ENCODE results near the gene ZNF844. TPM values are rescaled to one million over a fixed set of nuclear protein-coding genes. Genes with fewer than 3 reads are reported as not detected.
"Not testable (repeated sequence)": the region's sequence is repeated elsewhere in the genome, so short reads cannot be mapped to it uniquely, and the experiment has no call there.

Gene ZNF844
- total and polyA plus RNA-seq, 3 experiments from 2014 or later = 3.6 to 5.7 (median 5.4) TPM

GRCh38 chr19:12043752-12044422 lies 20.6 kb upstream of the ZNF844 start:
- Mint-ChIP-seq H3K36me3 (peaks cover 6 to 35% (median 25%) of the 10 kb centered on the region in 3 donors), H3K4me3 (no peak overlapping the region), H3K4me1 (no peaks in the 10 kb centered on the region), H3K9me3 (peaks cover 19 to 64% (median 51%) of the 10 kb centered on the region in 5 donors), H3K27me3 (peaks cover 0 to 4% of the 10 kb centered on the region in 2 donors), H3K27ac (no peak overlapping the region)
- Histone ChIP-seq H3K4me3 (ENCODE audit: low read length) (no peak overlapping the region), H3K4me1 (ENCODE audit: insufficient read depth, low read length) (no peaks in the 10 kb centered on the region), H3K27me3 (ENCODE audit: insufficient read depth, low read length, poor library complexity, severe bottlenecking) (no peaks in the 10 kb centered on the region), H3K9me3 (ENCODE audit: low read length) (peaks cover 16% of the 10 kb centered on the region), H3K27ac (ENCODE audit: low read depth, low read length) (no peak overlapping the region), H3K36me3 (ENCODE audit: insufficient read depth, low read length) (no peaks in the 10 kb centered on the region)
- DNase-seq = no peak
- CTCF ChIA-PET = no interaction called here
- POLR2A ChIA-PET = no interaction called here

- Mint-ChIP-seq H3K36me3 (peaks cover 7 to 23% (median 18%) of the 10 kb centered on the region in 3 donors), H3K9me3 (peaks cover 13 to 54% (median 41%) of the 10 kb centered on the region in 5 donors), H3K27ac (no peak overlapping the region), H3K4me3 (no peak overlapping the region), H3K4me1 (peaks cover 8 to 10% (median 9%) of the 10 kb centered on the region in 3 donors), H3K27me3 (peaks cover 8 to 9% of the 10 kb centered on the region in 2 donors)
- Histone ChIP-seq H3K27ac (ENCODE audit: low read depth, low read length) (no peak overlapping the region), H3K4me3 (ENCODE audit: low read length) (no peak overlapping the region), H3K27me3 (ENCODE audit: insufficient read depth, low read length, poor library complexity, severe bottlenecking) (no peaks in the 10 kb centered on the region), H3K9me3 (ENCODE audit: low read length) (peaks cover 12% of the 10 kb centered on the region), H3K4me1 (ENCODE audit: insufficient read depth, low read length) (no peaks in the 10 kb centered on the region), H3K36me3 (ENCODE audit: insufficient read depth, low read length) (no peaks in the 10 kb centered on the region)
- no peak for DNase-seq
- ChIA-PET POLR2A (no interaction called here), CTCF (no interaction called here)
Observed at GRCh38 chr19:12047868-12048267, 16.7 kb upstream of the ZNF844 start.

GRCh38 chr19:12052091-12052496 lies 12.4 kb upstream of the ZNF844 start:
- Histone ChIP-seq H3K36me3 (ENCODE audit: insufficient read depth, low read length) (no peaks in the 10 kb centered on the region), H3K4me3 (ENCODE audit: low read length) (peak overlapping the region; percentile 54), H3K4me1 (ENCODE audit: insufficient read depth, low read length) (no peaks in the 10 kb centered on the region), H3K27me3 (ENCODE audit: insufficient read depth, low read length, poor library complexity, severe bottlenecking) (no peaks in the 10 kb centered on the region), H3K27ac (ENCODE audit: low read depth, low read length) (no peak overlapping the region), H3K9me3 (ENCODE audit: low read length) (no peaks in the 10 kb centered on the region)
- Mint-ChIP-seq H3K27me3 (peaks cover 8 to 20% of the 10 kb centered on the region in 2 donors), H3K27ac (peak overlapping the region in 2 of 8 donors; percentile 47 to 55), H3K4me1 (peaks cover 13 to 17% (median 16%) of the 10 kb centered on the region in 3 donors), H3K4me3 (peak overlapping the region; percentile 61 to 84 (median 80)), H3K36me3 (peaks cover 0 to 7% (median 2%) of the 10 kb centered on the region in 3 donors), H3K9me3 (peaks cover 0 to 25% (median 10%) of the 10 kb centered on the region in 5 donors)
- peak in 1 of 5 donors; percentile 9 for DNase-seq
- CTCF ChIA-PET = interaction anchor here (0.6 to 1.5 kb wide), 4 partner anchors 9 to 254 kb away, joined by 3 read pairs; no protein-coding TSS in a partner anchor
- POLR2A ChIA-PET = no interaction called here

GRCh38 chr19:12052497-12053169 lies 11.9 kb upstream of the ZNF844 start, which contains the start of gene ZNF878:
ZNF878 (minus strand) TSS chr19:12052961; CDS start chr19:12052801, 160 bp downstream.
- ChIA-PET CTCF (interaction anchor here (0.9 to 1.5 kb wide), 3 partner anchors 9 to 255 kb away, joined by 3 read pairs; no protein-coding TSS in a partner anchor), POLR2A (interaction anchor here (0.6 kb wide), 1 partner anchor 13 kb away, joined by 5 read pairs; no protein-coding TSS in a partner anchor)
- Histone ChIP-seq H3K36me3 (ENCODE audit: insufficient read depth, low read length) (no peaks in the 10 kb centered on the region), H3K4me3 (ENCODE audit: low read length) (peak within 1 kb of the TSS; percentile 54), H3K9me3 (ENCODE audit: low read length) (no peaks in the 10 kb centered on the region), H3K4me1 (ENCODE audit: insufficient read depth, low read length) (no peaks in the 10 kb centered on the region), H3K27ac (ENCODE audit: low read depth, low read length) (no peak within 1 kb of the TSS), H3K27me3 (ENCODE audit: insufficient read depth, low read length, poor library complexity, severe bottlenecking) (no peaks in the 10 kb centered on the region)
- Mint-ChIP-seq H3K4me1 (peaks cover 13 to 17% (median 16%) of the 10 kb centered on the region in 3 donors), H3K9me3 (peaks cover 0 to 24% (median 7%) of the 10 kb centered on the region in 5 donors), H3K27me3 (peaks cover 9 to 19% of the 10 kb centered on the region in 2 donors), H3K4me3 (peak within 1 kb of the TSS; percentile 84 to 90 (median 86)), H3K36me3 (peaks cover 0 to 4% (median 2%) of the 10 kb centered on the region in 3 donors), H3K27ac (peak within 1 kb of the TSS in 4 of 8 donors; percentile 15 to 75 (median 44))
- peak; percentile 12 to 54 (median 35) for DNase-seq

GRCh38 chr19:12055784-12056183 lies 8.7 kb upstream of the ZNF844 start:
- Histone ChIP-seq H3K27ac (ENCODE audit: low read depth, low read length) (no peak overlapping the region), H3K4me1 (ENCODE audit: insufficient read depth, low read length) (peaks cover 6% of the 10 kb centered on the region), H3K4me3 (ENCODE audit: low read length) (no peak overlapping the region), H3K9me3 (ENCODE audit: low read length) (no peaks in the 10 kb centered on the region), H3K27me3 (ENCODE audit: insufficient read depth, low read length, poor library complexity, severe bottlenecking) (no peaks in the 10 kb centered on the region), H3K36me3 (ENCODE audit: insufficient read depth, low read length) (no peaks in the 10 kb centered on the region)
- peaks cover 0 to 3% (median 2%) of the 10 kb centered on the region in 3 donors for H3K36me3 Mint-ChIP-seq
- peaks cover 0 to 9% (median 4%) of the 10 kb centered on the region in 5 donors for H3K9me3 Mint-ChIP-seq
- peaks cover 9 to 19% of the 10 kb centered on the region in 2 donors for H3K27me3 Mint-ChIP-seq
- no peak overlapping the region for H3K4me3 Mint-ChIP-seq
- H3K4me1 Mint-ChIP-seq = peaks cover 15 to 21% (median 17%) of the 10 kb centered on the region in 3 donors
- ChIA-PET POLR2A (no interaction called here), CTCF (interaction anchor here (0.8 to 2.6 kb wide), 4 partner anchors 11 to 133 kb away, joined by 3 to 7 read pairs (median 3); partner anchors contain the start of gene ZNF20)
- no peak overlapping the region for H3K27ac Mint-ChIP-seq
- DNase-seq = no peak

- Histone ChIP-seq H3K9me3 (ENCODE audit: low read length) (peaks cover 39% of the 10 kb centered on the region), H3K4me1 (ENCODE audit: insufficient read depth, low read length) (no peaks in the 10 kb centered on the region), H3K27me3 (ENCODE audit: insufficient read depth, low read length, poor library complexity, severe bottlenecking) (no peaks in the 10 kb centered on the region), H3K4me3 (ENCODE audit: low read length) (no peak overlapping the region), H3K27ac (ENCODE audit: low read depth, low read length) (no peak overlapping the region), H3K36me3 (ENCODE audit: insufficient read depth, low read length) (peaks cover 24% of the 10 kb centered on the region)
- Mint-ChIP-seq H3K4me3 (no peak overlapping the region), H3K36me3 (peaks cover 18 to 56% (median 47%) of the 10 kb centered on the region in 3 donors), H3K27me3 (no peaks in the 10 kb centered on the region), H3K9me3 (peaks cover 21 to 93% (median 86%) of the 10 kb centered on the region in 5 donors), H3K27ac (no peak overlapping the region), H3K4me1 (no peaks in the 10 kb centered on the region)
- POLR2A ChIA-PET = no interaction called here
- DNase-seq = no peak
- CTCF ChIA-PET = no interaction called here
Observed at GRCh38 chr19:12075538-12076139, 11.1 kb downstream of the ZNF844 start.

GRCh38 chr19:12076331-12076730 lies 11.8 kb downstream of the ZNF844 start:
- H3K4me3 Mint-ChIP-seq; H3K27me3 Mint-ChIP-seq; H3K27me3 ChIP-seq (ENCODE audit: insufficient read depth, low read length, poor library complexity, severe bottlenecking); POLR2A ChIA-PET; H3K27ac Mint-ChIP-seq; CTCF ChIA-PET; H3K4me1 ChIP-seq (ENCODE audit: insufficient read depth, low read length); DNase-seq; H3K4me1 Mint-ChIP-seq; H3K27ac ChIP-seq (ENCODE audit: low read depth, low read length); H3K4me3 ChIP-seq (ENCODE audit: low read length): not testable (repeated sequence)
- peaks cover 14 to 53% (median 45%) of the 10 kb centered on the region in 3 donors for H3K36me3 Mint-ChIP-seq
- H3K9me3 Mint-ChIP-seq = peaks cover 27 to 93% (median 86%) of the 10 kb centered on the region in 5 donors
- H3K36me3 ChIP-seq (ENCODE audit: insufficient read depth, low read length) = peaks cover 24% of the 10 kb centered on the region
- H3K9me3 ChIP-seq (ENCODE audit: low read length) = peaks cover 39% of the 10 kb centered on the region

Measured in CD8-positive, alpha-beta memory T cell (primary cell).